CD8-positive, alpha-beta memory T cell (primary cell): Measurements from ENCODE around the gene BCAR3. TPM values are rescaled to one million over a fixed set of nuclear protein-coding genes. Genes with fewer than 3 reads are reported as not detected.

ENCODE experiments used
- CTCF ChIA-PET: fragments of 350-600 bp; sonication (Branson Sonifier 250); formaldehyde crosslinking; loops from one replicate; lab custom pipeline; 2021; ENCODE audit warnings: antibody characterized with exemption; lab: Charles Lee
- POLR2A ChIA-PET: fragments of 350-600 bp; sonication (Branson Sonifier 250); formaldehyde crosslinking; loops from one replicate; lab custom pipeline; 2021; ENCODE audit warnings: antibody characterized with exemption; lab: Charles Lee
- DNase-seq, 5 donors: peaks; one replicate each; pipeline versions ENCODE4 v3.0.0 to v3.0.0-alpha.2; 2020 to 2022; ENCODE audit warnings: mixed read lengths in 1 of 5
- H3K27ac ChIP-seq: one replicate; pipeline ENCODE4 v1.7.0; 2013; ENCODE audit warnings: low read depth, mild to moderate bottlenecking, low read length, moderate library complexity
- H3K27me3 ChIP-seq: 2 replicates; pipeline ENCODE4 v1.7.0; 2013; ENCODE audit warnings: low read length, mild to moderate bottlenecking; ENCODE audit not compliant: insufficient read depth, poor library complexity, severe bottlenecking
- H3K36me3 ChIP-seq: 2 replicates; pipeline ENCODE4 v1.7.0; 2013; ENCODE audit warnings: mild to moderate bottlenecking, low read length, moderate library complexity; ENCODE audit not compliant: insufficient read depth
- H3K4me1 ChIP-seq: 2 replicates; pipeline ENCODE4 v1.7.0; 2013; ENCODE audit warnings: mild to moderate bottlenecking, low read length, moderate library complexity; ENCODE audit not compliant: insufficient read depth
- H3K4me3 ChIP-seq: 2 replicates; pipeline ENCODE4 v1.7.0; 2013; ENCODE audit warnings: mild to moderate bottlenecking, low read length
- H3K9me3 ChIP-seq: 2 replicates; pipeline ENCODE4 v1.7.0; 2013; ENCODE audit warnings: mild to moderate bottlenecking, low read length
- H3K27ac Mint-ChIP-seq, 8 donors: one replicate each; pipeline ENCODE4 v1.8.0; 2020 to 2021; ENCODE audit warnings: mixed read lengths in 8 of 8, mild to moderate bottlenecking in 6 of 8, inconsistent platforms in 3 of 8, moderate library complexity in 3 of 8
- H3K27me3 Mint-ChIP-seq, 2 donors: one replicate each; pipeline ENCODE4 v1.8.0; 2020 to 2021; ENCODE audit warnings: mixed read lengths in 2 of 2, mild to moderate bottlenecking in 1 of 2, moderate library complexity in 1 of 2
- H3K36me3 Mint-ChIP-seq, 3 donors: one replicate each; pipeline ENCODE4 v1.8.0; 2020 to 2021; ENCODE audit warnings: mixed read lengths in 3 of 3, inconsistent platforms in 1 of 3, mild to moderate bottlenecking in 1 of 3
- H3K4me1 Mint-ChIP-seq, 3 donors: one replicate each; pipeline ENCODE4 v1.8.0; 2020 to 2021; ENCODE audit warnings: mixed read lengths in 3 of 3, inconsistent platforms in 1 of 3, mild to moderate bottlenecking in 1 of 3
- H3K4me3 Mint-ChIP-seq, 7 donors: one replicate each; pipeline ENCODE4 v1.8.0; 2020 to 2021; ENCODE audit warnings: mixed read lengths in 7 of 7, mild to moderate bottlenecking in 6 of 7, moderate library complexity in 4 of 7, inconsistent platforms in 2 of 7
- H3K9me3 Mint-ChIP-seq, 5 donors: one replicate each; pipeline ENCODE4 v1.8.0; 2020 to 2022; ENCODE audit warnings: mixed read lengths in 5 of 5, mild to moderate bottlenecking in 3 of 5, moderate library complexity in 2 of 5, inconsistent platforms in 1 of 5
- polyA plus RNA-seq: library from polyadenylated mRNA; unstranded; fragments of 300-500 nt; fragmentation: Illumina TruSeq; gene quantifications from one replicate; pipeline ENCODE4 v1.2.3, GENCODE V29; 2021
- total RNA-seq, 2 experiments: library from RNA; stranded (reverse); gene quantifications; one replicate each; pipeline ENCODE4 v1.2.3, GENCODE V29; 2021

The BCAR3 gene
- total and polyA plus RNA-seq, 3 experiments from 2014 or later = 0.32 to 0.77 (median 0.62) TPM

- H3K4me1 Mint-ChIP-seq = peaks cover 8 to 12% (median 11%) of the 10 kb centered on the region in 3 donors
- H3K9me3 ChIP-seq = no peaks in the 10 kb centered on the region
- CTCF ChIA-PET = no interaction called here
- H3K36me3 Mint-ChIP-seq = peaks cover 0 to 3% (median 0%) of the 10 kb centered on the region in 3 donors
- no peak overlapping the region for H3K27ac Mint-ChIP-seq
- H3K4me3 ChIP-seq = no peak overlapping the region
- no peak overlapping the region for H3K27ac ChIP-seq
- no peaks in the 10 kb centered on the region for H3K9me3 Mint-ChIP-seq
- POLR2A ChIA-PET = no interaction called here
- H3K4me1 ChIP-seq = no peaks in the 10 kb centered on the region
- peaks cover 5% of the 10 kb centered on the region for H3K27me3 ChIP-seq
- H3K36me3 ChIP-seq = no peaks in the 10 kb centered on the region
- peaks cover 32 to 65% of the 10 kb centered on the region in 2 donors for H3K27me3 Mint-ChIP-seq
- DNase-seq = no peak
- H3K4me3 Mint-ChIP-seq = peak overlapping the region; percentile 64 to 88 (median 80)
These were observed 364 bp upstream of the BCAR3 start for GRCh38 chr1:93681989-93682412.

GRCh38 chr1:93680420-93681100 lies 1.1 kb downstream of the BCAR3 start:
- Histone ChIP-seq H3K4me3 (no peak overlapping the region), H3K27me3 (peaks cover 5% of the 10 kb centered on the region), H3K4me1 (no peaks in the 10 kb centered on the region), H3K36me3 (no peaks in the 10 kb centered on the region), H3K9me3 (no peaks in the 10 kb centered on the region), H3K27ac (no peak overlapping the region)
- Mint-ChIP-seq H3K27me3 (peaks cover 34 to 67% of the 10 kb centered on the region in 2 donors), H3K4me3 (peak overlapping the region in 6 of 7 donors; percentile 75 to 90 (median 80)), H3K27ac (no peak overlapping the region), H3K4me1 (peaks cover 8 to 12% (median 11%) of the 10 kb centered on the region in 3 donors), H3K36me3 (peaks cover 0 to 3% (median 0%) of the 10 kb centered on the region in 3 donors), H3K9me3 (no peaks in the 10 kb centered on the region)
- peak in 3 of 5 donors; percentile 6 to 54 (median 12) for DNase-seq
- ChIA-PET CTCF (no interaction called here), POLR2A (no interaction called here)

DNA sequence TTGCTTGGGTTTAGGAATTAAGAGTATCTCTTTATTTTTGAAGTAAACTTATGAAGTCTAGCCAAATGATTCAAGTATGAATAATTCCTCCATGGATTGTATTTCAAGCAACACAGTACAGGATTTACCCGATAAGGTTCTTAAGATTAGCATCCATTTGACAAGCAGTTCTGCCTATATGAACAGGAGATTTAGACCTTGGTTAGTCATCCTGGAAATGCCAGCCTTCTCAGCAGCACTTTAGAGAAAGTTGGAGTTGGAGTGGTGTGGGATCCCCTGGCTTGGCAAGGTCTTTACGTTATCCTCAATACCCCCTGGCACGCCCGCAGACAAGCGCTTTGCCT lies 1.6 kb downstream of the BCAR3 start:
- ChIA-PET CTCF (no interaction called here), POLR2A (no interaction called here)
- Histone ChIP-seq H3K36me3 (no peaks in the 10 kb centered on the region), H3K27ac (no peak overlapping the region), H3K27me3 (peaks cover 5% of the 10 kb centered on the region), H3K4me3 (no peak overlapping the region), H3K9me3 (no peaks in the 10 kb centered on the region), H3K4me1 (no peaks in the 10 kb centered on the region)
- DNase-seq = no peak
- Mint-ChIP-seq H3K36me3 (peaks cover 0 to 3% (median 0%) of the 10 kb centered on the region in 3 donors), H3K4me1 (peaks cover 8 to 12% (median 11%) of the 10 kb centered on the region in 3 donors), H3K4me3 (no peak overlapping the region), H3K27ac (no peak overlapping the region), H3K27me3 (peaks cover 34 to 66% of the 10 kb centered on the region in 2 donors), H3K9me3 (no peaks in the 10 kb centered on the region)

DNA sequence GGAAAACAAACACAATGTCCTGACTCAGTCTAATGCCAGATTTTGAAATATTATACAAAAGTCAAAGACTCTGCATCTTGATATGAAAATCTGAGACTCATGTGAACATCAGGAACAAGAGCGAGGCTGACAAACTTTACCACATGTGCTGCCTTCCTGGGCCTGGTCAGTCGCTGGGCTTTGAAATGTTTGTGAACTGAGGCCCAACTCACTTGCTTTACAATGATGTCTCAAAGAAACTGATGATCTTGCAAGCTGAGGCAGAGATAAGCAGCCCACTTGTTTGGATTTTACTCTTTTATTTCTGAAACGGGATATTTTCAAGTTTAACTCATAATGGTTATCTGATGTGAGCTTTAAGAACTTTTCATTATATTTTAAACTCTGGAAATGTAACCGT lies 2.1 kb downstream of the BCAR3 start:
- POLR2A ChIA-PET = no interaction called here

DNA sequence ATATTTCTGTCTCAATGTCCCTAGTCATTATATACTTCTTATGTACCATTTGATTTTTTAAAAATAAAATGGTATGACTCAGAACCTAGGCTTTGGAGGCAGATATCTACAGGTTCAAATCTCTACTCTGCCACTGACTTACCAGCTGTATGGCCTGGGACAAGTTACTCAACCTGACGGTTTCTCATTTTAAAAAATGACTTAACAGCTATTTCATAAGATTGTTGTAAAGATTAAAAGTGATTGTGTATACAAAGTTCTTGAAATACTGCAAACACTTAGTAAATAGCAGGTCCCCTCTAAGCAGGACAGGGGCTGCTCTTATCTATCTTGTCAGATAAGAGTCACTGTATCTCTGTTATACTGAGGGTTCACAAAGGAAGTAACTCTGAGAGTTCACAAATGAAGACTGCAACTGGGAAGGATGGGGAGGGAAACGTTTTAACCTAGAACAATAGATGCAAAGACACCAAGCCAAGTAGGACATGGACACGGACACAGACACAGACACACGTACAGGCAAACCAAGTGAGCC lies 2.6 kb downstream of the BCAR3 start:
- Mint-ChIP-seq H3K36me3 (peaks cover 0 to 3% (median 0%) of the 10 kb centered on the region in 3 donors), H3K9me3 (no peaks in the 10 kb centered on the region), H3K4me3 (no peak overlapping the region), H3K27ac (no peak overlapping the region), H3K27me3 (peaks cover 32 to 63% of the 10 kb centered on the region in 2 donors), H3K4me1 (peaks cover 8 to 12% (median 11%) of the 10 kb centered on the region in 3 donors)
- Histone ChIP-seq H3K27ac (no peak overlapping the region), H3K27me3 (peaks cover 5% of the 10 kb centered on the region), H3K9me3 (no peaks in the 10 kb centered on the region), H3K4me3 (no peak overlapping the region), H3K4me1 (no peaks in the 10 kb centered on the region), H3K36me3 (no peaks in the 10 kb centered on the region)
- DNase-seq = no peak
- POLR2A ChIA-PET = no interaction called here
- CTCF ChIA-PET = no interaction called here

More for the DNA sequence above, 2.1 kb downstream of the BCAR3 start:
- Mint-ChIP-seq H3K36me3 (peaks cover 0 to 3% (median 0%) of the 10 kb centered on the region in 3 donors), H3K4me3 (no peak overlapping the region), H3K4me1 (peaks cover 8 to 12% (median 11%) of the 10 kb centered on the region in 3 donors), H3K27me3 (peaks cover 34 to 69% of the 10 kb centered on the region in 2 donors), H3K27ac (peak overlapping the region in 1 of 8 donors; percentile 3), H3K9me3 (no peaks in the 10 kb centered on the region)
- Histone ChIP-seq H3K36me3 (no peaks in the 10 kb centered on the region), H3K4me3 (no peak overlapping the region), H3K9me3 (no peaks in the 10 kb centered on the region), H3K4me1 (no peaks in the 10 kb centered on the region), H3K27ac (no peak overlapping the region), H3K27me3 (peaks cover 5% of the 10 kb centered on the region)
- CTCF ChIA-PET = no interaction called here
- DNase-seq = no peak

DNA sequence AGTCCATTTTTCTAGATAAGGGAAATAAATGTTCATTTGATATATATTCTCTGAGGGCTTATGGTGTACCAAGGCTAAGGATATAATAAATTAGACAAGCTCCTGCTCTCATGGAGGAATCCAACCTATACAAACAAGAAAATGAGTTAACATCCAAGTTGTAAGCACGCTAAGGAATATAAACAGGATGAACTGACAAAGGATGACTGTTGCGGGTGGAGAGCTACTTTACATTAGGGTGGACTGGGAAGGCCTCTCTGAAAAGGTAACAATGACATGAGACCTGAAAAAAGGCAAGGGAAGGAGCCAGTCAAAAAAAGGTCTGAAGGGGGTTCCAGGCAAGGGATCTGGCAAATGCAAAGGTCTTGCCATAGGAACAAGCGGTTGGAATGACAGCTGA lies 3.1 kb downstream of the BCAR3 start:
- H3K27me3 Mint-ChIP-seq = peaks cover 32 to 60% of the 10 kb centered on the region in 2 donors

GRCh38 chr1:93677729-93678128 lies 3.9 kb downstream of the BCAR3 start:
- no peak overlapping the region for H3K27ac Mint-ChIP-seq
- ChIA-PET CTCF (no interaction called here), POLR2A (no interaction called here)
- no peak overlapping the region for H3K4me3 Mint-ChIP-seq
- Histone ChIP-seq H3K4me3 (no peak overlapping the region), H3K36me3 (no peaks in the 10 kb centered on the region), H3K4me1 (no peaks in the 10 kb centered on the region), H3K27me3 (peaks cover 5% of the 10 kb centered on the region), H3K9me3 (no peaks in the 10 kb centered on the region), H3K27ac (no peak overlapping the region)
- H3K9me3 Mint-ChIP-seq = no peaks in the 10 kb centered on the region
- H3K36me3 Mint-ChIP-seq = peaks cover 0 to 3% (median 0%) of the 10 kb centered on the region in 3 donors
- H3K27me3 Mint-ChIP-seq = peaks cover 30 to 52% of the 10 kb centered on the region in 2 donors
- DNase-seq = no peak
- peaks cover 8 to 12% (median 11%) of the 10 kb centered on the region in 3 donors for H3K4me1 Mint-ChIP-seq

More for the DNA sequence above, 3.1 kb downstream of the BCAR3 start:
- no peak overlapping the region for H3K4me3 ChIP-seq
- ChIA-PET CTCF (no interaction called here), POLR2A (no interaction called here)
- no peaks in the 10 kb centered on the region for H3K4me1 ChIP-seq
- Mint-ChIP-seq H3K4me1 (peaks cover 8 to 12% (median 11%) of the 10 kb centered on the region in 3 donors), H3K9me3 (no peaks in the 10 kb centered on the region), H3K4me3 (no peak overlapping the region), H3K27ac (no peak overlapping the region), H3K36me3 (peaks cover 0 to 3% (median 0%) of the 10 kb centered on the region in 3 donors)
- no peaks in the 10 kb centered on the region for H3K36me3 ChIP-seq
- H3K27ac ChIP-seq = no peak overlapping the region
- H3K27me3 ChIP-seq = peaks cover 5% of the 10 kb centered on the region
- DNase-seq = no peak
- no peaks in the 10 kb centered on the region for H3K9me3 ChIP-seq

DNA sequence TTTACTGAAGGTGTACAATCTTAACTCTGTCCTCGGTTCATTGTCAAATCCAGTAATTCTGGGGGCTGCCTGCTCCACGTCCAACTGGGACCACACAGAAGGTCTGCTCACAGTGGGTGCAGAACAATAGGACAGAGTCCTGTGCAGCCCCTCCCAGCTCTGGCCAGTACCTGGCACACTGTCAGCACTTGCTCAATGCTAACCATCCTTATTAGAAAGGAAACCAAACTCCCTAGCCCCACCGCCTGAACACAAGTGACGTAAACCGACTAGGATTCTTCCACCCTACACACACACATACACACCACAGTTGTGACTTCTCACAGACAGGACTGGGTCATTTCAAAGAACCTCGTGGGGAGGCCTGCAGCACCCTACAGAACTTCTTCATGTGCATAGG lies 5.2 kb downstream of the BCAR3 start:
- no peaks in the 10 kb centered on the region for H3K4me1 ChIP-seq
- ChIA-PET POLR2A (no interaction called here), CTCF (interaction anchor here (1.0 kb wide), 1 partner anchor 168 kb away, joined by 3 read pairs; no protein-coding TSS in a partner anchor)
- Mint-ChIP-seq H3K36me3 (no peaks in the 10 kb centered on the region), H3K27me3 (peaks cover 20 to 42% of the 10 kb centered on the region in 2 donors), H3K9me3 (no peaks in the 10 kb centered on the region), H3K27ac (no peak overlapping the region), H3K4me3 (no peak overlapping the region), H3K4me1 (peaks cover 4 to 6% (median 6%) of the 10 kb centered on the region in 3 donors)
- DNase-seq = no peak
- H3K27ac ChIP-seq = no peak overlapping the region
- peaks cover 5% of the 10 kb centered on the region for H3K27me3 ChIP-seq
- no peaks in the 10 kb centered on the region for H3K36me3 ChIP-seq
- no peaks in the 10 kb centered on the region for H3K9me3 ChIP-seq
- no peak overlapping the region for H3K4me3 ChIP-seq
